DOHH2 (cell line): Measurements from ENCODE around the gene TOX3.

ENCODE experiments used
- CTCF ChIP-seq: fragments of 200-600 bp; sonication (generic); IDR thresholded peaks from one replicate; pipeline ENCODE4 v1.5.1; 2014; ENCODE audit warnings: antibody characterized with exemption, mild to moderate bottlenecking, low read depth, low read length; ENCODE audit not compliant: poor library complexity, severe bottlenecking
- EZH2phosphoT487 ChIP-seq: fragments of 200-600 bp; sonication (generic); IDR thresholded peaks from 2 replicates; pipeline ENCODE4 v1.6.1; 2017; ENCODE audit warnings: borderline replicate concordance, mild to moderate bottlenecking, antibody characterized with exemption, low read length, moderate library complexity, mixed read lengths

GRCh38 chr16:52518884-52519283 is 28.1 kb downstream of the TOX3 start:
- TF ChIP-seq CTCF (no peak), EZH2phosphoT487 (no peak)
